ENCODE measurements around the gene ZNF750. TPM values are rescaled to one million over a fixed set of nuclear protein-coding genes. Genes with fewer than 3 reads are reported as not detected.

ZNF750 gene
- total and polyA plus RNA-seq, 10 of the 15 experiments (the other 5 are each of a cell fraction or from before 2014, with no cell fraction given) = 0.06 TPM; not detected in 9

GRCh38 chr17:82799591-82799990 lies 40.2 kb downstream of the ZNF750 start (continued):
- TF ChIP-seq MTA2 (IDR thresholded peaks at IDR 0.05; ENCODE audit: low read depth) (no peak), TAF1 (IDR thresholded peaks at IDR 0.05; ENCODE audit: borderline replicate concordance, low read depth, low read length) (no peak), KDM1A (IDR thresholded peaks at IDR 0.05; ENCODE audit: borderline replicate concordance) (no peak), HDAC6 (IDR thresholded peaks at IDR 0.05; ENCODE audit: unreplicated experiment) (no peak), NFYB (IDR thresholded peaks at IDR 0.05; ENCODE audit: insufficient read depth, low read depth, low read length) (no peak)
- TF ChIP-seq, protein P1, sequence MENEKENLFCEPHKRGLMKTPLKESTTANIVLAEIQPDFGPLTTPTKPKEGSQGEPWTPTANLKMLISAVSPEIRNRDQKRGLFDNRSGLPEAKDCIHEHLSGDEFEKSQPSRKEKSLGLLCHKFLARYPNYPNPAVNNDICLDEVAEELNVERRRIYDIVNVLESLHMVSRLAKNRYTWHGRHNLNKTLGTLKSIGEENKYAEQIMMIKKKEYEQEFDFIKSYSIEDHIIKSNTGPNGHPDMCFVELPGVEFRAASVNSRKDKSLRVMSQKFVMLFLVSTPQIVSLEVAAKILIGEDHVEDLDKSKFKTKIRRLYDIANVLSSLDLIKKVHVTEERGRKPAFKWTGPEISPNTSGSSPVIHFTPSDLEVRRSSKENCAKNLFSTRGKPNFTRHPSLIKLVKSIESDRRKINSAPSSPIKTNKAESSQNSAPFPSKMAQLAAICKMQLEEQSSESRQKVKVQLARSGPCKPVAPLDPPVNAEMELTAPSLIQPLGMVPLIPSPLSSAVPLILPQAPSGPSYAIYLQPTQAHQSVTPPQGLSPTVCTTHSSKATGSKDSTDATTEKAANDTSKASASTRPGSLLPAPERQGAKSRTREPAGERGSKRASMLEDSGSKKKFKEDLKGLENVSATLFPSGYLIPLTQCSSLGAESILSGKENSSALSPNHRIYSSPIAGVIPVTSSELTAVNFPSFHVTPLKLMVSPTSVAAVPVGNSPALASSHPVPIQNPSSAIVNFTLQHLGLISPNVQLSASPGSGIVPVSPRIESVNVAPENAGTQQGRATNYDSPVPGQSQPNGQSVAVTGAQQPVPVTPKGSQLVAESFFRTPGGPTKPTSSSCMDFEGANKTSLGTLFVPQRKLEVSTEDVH (IDR thresholded peaks at IDR 0.05; ENCODE audit: low read depth, partially characterized antibody) = no peak

GRCh38 chr17:82798752-82799151 lies 41.1 kb downstream of the ZNF750 start:
- Histone ChIP-seq H3K36me3 (ENCODE audit: control insufficient read depth in 2 of 2, insufficient read depth in 2 of 2, low read length in 1 of 2) (peaks cover 0 to 18% of the 10 kb centered on the region in 2 experiments; a peak in 2 of 4 replicates), H3K27ac (ENCODE audit: control insufficient read depth, insufficient read depth) (no peak overlapping the region), H3K79me2 (ENCODE audit: control insufficient read depth, insufficient read depth, low read length) (no peaks in the 10 kb centered on the region), H3K4me2 (ENCODE audit: control insufficient read depth, insufficient read depth) (no peak overlapping the region), H2AFZ (ENCODE audit: control insufficient read depth, low read depth, low read length) (no peak overlapping the region), H4K20me1 (ENCODE audit: control insufficient read depth, insufficient read depth) (no peaks in the 10 kb centered on the region), H3K9ac (ENCODE audit: control insufficient read depth, insufficient read depth, low read length) (no peak overlapping the region), H3K27me3 (replicated peaks in 1 of 2; ENCODE audit: control insufficient read depth in 2 of 2, insufficient read depth in 2 of 2, low read length in 1 of 2) (no peaks in the 10 kb centered on the region), H3K4me1 (ENCODE audit: control insufficient read depth, insufficient read depth, low read length) (no peaks in the 10 kb centered on the region), H3K4me3 (no peak overlapping the region), H3K9me3 (replicated peaks; ENCODE audit: control insufficient read depth, insufficient read depth, low read length) (no peaks in the 10 kb centered on the region; the same call in 2 of the 3 replicates)
- in situ Hi-C loops (cut with MboI) (no loop called here), intact Hi-C loops (cut with micrococcal nuclease; ENCODE audit: unreplicated experiment) (no loop called here)
- ChIA-PET POLR2A (no interaction called here), SMC1A (ENCODE audit: uncharacterized antibody, unreplicated experiment) (no interaction called here), CTCF (no interaction called here), RAD21 (ENCODE audit: unreplicated experiment) (no interaction called here)
- no peak for TF ChIP-seq NR2C2 (IDR thresholded peaks at IDR 0.05; ENCODE audit: borderline replicate concordance, control insufficient read depth, insufficient read length, low read depth)
- TF ChIP-seq EED (IDR thresholded peaks at IDR 0.05; ENCODE audit: low read depth) = no peak
- TF ChIP-seq, protein P2, sequence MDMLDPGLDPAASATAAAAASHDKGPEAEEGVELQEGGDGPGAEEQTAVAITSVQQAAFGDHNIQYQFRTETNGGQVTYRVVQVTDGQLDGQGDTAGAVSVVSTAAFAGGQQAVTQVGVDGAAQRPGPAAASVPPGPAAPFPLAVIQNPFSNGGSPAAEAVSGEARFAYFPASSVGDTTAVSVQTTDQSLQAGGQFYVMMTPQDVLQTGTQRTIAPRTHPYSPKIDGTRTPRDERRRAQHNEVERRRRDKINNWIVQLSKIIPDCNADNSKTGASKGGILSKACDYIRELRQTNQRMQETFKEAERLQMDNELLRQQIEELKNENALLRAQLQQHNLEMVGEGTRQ (IDR thresholded peaks at IDR 0.05; ENCODE audit: borderline replicate concordance, low read depth, low read length) = no peak
- TF ChIP-seq, protein P3, sequence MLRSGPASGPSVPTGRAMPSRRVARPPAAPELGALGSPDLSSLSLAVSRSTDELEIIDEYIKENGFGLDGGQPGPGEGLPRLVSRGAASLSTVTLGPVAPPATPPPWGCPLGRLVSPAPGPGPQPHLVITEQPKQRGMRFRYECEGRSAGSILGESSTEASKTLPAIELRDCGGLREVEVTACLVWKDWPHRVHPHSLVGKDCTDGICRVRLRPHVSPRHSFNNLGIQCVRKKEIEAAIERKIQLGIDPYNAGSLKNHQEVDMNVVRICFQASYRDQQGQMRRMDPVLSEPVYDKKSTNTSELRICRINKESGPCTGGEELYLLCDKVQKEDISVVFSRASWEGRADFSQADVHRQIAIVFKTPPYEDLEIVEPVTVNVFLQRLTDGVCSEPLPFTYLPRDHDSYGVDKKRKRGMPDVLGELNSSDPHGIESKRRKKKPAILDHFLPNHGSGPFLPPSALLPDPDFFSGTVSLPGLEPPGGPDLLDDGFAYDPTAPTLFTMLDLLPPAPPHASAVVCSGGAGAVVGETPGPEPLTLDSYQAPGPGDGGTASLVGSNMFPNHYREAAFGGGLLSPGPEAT (IDR thresholded peaks at IDR 0.05; ENCODE audit: low read depth) = no peak
- no peak for TF ChIP-seq TCF7 (IDR thresholded peaks at IDR 0.05; ENCODE audit: borderline replicate concordance)
- TF ChIP-seq SPI1 (IDR thresholded peaks at IDR 0.05; ENCODE audit: borderline replicate concordance, insufficient read depth, low read depth, low read length) = no peak
- no peak for TF ChIP-seq NR2F1 (conservative IDR thresholded peaks at IDR 0.05)
- DNase-seq (ENCODE audit: low read depth, low spot score) (no peak), ATAC-seq (no peak), FAIRE-seq (no peak)
- BruUV-seq (replicated peaks) = no TSS peak
- WGBS (ENCODE audit: insufficient coverage, insufficient replicate concordance, low lambda C conversion rate, missing lambda C conversion rate) = 89% methylated on average over 7 of the region's 7 CpGs
